ENCODE data around the gene ZNF804B.

ZNF804B gene

GRCh38 chr7:88759230-88760135 is at the start of gene ZNF804B:
ZNF804B (plus strand) TSS chr7:88759700; CDS start chr7:88759977, 277 bp downstream.
- Mint-ChIP-seq H3K4me3 (no peak within 1 kb of the TSS), H3K4me1 (ENCODE audit: low read depth) (no peaks in the 10 kb centered on the region), H3K27ac (no peak within 1 kb of the TSS), H3K36me3 (ENCODE audit: low read depth) (no peaks in the 10 kb centered on the region), H3K27me3 (ENCODE audit: low read depth) (peaks cover 49% of the 10 kb centered on the region), H3K9me3 (no peaks in the 10 kb centered on the region)
- no peak for DNase-seq (ENCODE audit: low spot score)

DNA sequence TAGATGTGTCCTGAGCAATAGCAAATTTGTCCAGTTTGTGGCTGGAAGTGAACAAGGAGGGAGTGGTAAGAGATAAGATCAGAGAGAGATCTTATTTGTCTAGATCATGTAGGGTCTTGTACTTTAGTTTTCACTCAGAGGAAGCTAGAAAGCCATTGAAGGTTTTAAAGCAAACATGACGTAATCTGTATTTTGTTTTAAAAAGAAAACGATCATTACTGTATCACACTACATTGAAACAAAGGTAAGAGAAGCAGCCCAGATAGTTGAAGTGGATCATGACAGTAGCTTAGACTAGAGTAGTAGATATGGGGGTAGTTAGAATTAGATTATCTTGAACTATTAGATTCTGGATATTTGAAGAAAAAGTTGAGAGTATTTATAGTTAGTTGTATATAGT is 23.6 kb upstream of the ZNF804B start:
- no peaks in the 10 kb centered on the region for H3K4me1 Mint-ChIP-seq (ENCODE audit: low read depth)
- H3K27me3 Mint-ChIP-seq (ENCODE audit: low read depth): no peaks in the 10 kb centered on the region

DNA sequence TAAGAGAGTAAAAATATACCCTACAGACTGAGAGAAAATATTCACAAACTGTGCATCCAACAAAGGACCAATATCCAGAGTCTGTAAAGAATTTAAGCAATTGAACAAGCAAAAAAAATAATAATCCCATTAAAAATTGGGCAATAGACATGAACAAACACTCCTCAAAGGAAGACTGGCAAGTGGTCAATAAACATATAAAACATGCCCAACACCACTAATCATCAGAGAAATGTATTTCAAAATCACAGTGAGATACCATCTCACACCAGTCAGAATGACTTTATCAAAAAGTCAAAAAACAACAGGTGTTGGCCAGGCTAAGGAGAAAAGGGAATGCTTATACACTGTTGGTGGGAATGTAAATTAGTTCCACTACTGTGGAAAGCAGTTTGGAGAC is 21.9 kb upstream of the ZNF804B start:
- H3K9me3 Mint-ChIP-seq: no peaks in the 10 kb centered on the region
- no peak overlapping the region for H3K4me3 Mint-ChIP-seq
- H3K4me1 Mint-ChIP-seq (ENCODE audit: low read depth): no peaks in the 10 kb centered on the region
- no peak for DNase-seq (ENCODE audit: low spot score)
- no peaks in the 10 kb centered on the region for H3K36me3 Mint-ChIP-seq (ENCODE audit: low read depth)
- no peak overlapping the region for H3K27ac Mint-ChIP-seq
- H3K27me3 Mint-ChIP-seq (ENCODE audit: low read depth): no peaks in the 10 kb centered on the region

More for the DNA sequence above, 23.6 kb upstream of the ZNF804B start:
- H3K4me3 Mint-ChIP-seq: no peak overlapping the region
- no peaks in the 10 kb centered on the region for H3K36me3 Mint-ChIP-seq (ENCODE audit: low read depth)
- H3K9me3 Mint-ChIP-seq: no peaks in the 10 kb centered on the region
- H3K27ac Mint-ChIP-seq: no peak overlapping the region
- DNase-seq (ENCODE audit: low spot score): no peak

DNA sequence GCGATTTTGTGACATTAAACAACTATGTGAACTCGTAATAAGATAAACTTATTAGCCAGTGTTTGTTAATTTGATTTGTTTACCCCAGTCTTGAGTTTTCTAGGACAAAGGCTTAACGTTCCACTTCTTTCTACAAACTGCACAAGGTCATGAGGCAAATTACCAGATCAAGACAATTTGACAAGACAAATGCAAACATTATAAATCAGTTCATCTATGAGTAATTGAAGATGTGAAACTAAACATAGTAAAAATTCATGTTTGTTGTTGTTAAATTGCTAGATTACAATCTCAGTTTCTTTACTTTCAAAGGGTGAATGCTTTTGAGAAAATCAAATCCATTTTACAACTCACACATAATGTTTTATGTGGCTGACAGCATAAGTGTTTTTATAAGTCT is 13.4 kb upstream of the ZNF804B start:
- no peak for DNase-seq (ENCODE audit: low spot score)
- Mint-ChIP-seq H3K9me3 (no peaks in the 10 kb centered on the region), H3K36me3 (ENCODE audit: low read depth) (no peaks in the 10 kb centered on the region), H3K27ac (no peak overlapping the region), H3K4me1 (ENCODE audit: low read depth) (no peaks in the 10 kb centered on the region), H3K27me3 (ENCODE audit: low read depth) (no peaks in the 10 kb centered on the region), H3K4me3 (no peak overlapping the region)

GRCh38 chr7:88756802-88757201 is 2.7 kb upstream of the ZNF804B start:
- no peak overlapping the region for H3K27ac Mint-ChIP-seq
- H3K4me3 Mint-ChIP-seq: no peak overlapping the region
- no peaks in the 10 kb centered on the region for H3K9me3 Mint-ChIP-seq
- H3K36me3 Mint-ChIP-seq (ENCODE audit: low read depth): no peaks in the 10 kb centered on the region
- H3K4me1 Mint-ChIP-seq (ENCODE audit: low read depth): no peaks in the 10 kb centered on the region
- no peak for DNase-seq (ENCODE audit: low spot score)
- peaks cover 45% of the 10 kb centered on the region for H3K27me3 Mint-ChIP-seq (ENCODE audit: low read depth)

GRCh38 chr7:88757371-88757770 is 2.1 kb upstream of the ZNF804B start:
- Mint-ChIP-seq H3K36me3 (ENCODE audit: low read depth) (no peaks in the 10 kb centered on the region), H3K27ac (no peak overlapping the region), H3K9me3 (no peaks in the 10 kb centered on the region), H3K4me3 (no peak overlapping the region), H3K27me3 (ENCODE audit: low read depth) (peaks cover 46% of the 10 kb centered on the region), H3K4me1 (ENCODE audit: low read depth) (no peaks in the 10 kb centered on the region)
- no peak for DNase-seq (ENCODE audit: low spot score)

- no peak for DNase-seq (ENCODE audit: low spot score)
- Mint-ChIP-seq H3K27ac (no peak overlapping the region), H3K4me3 (no peak overlapping the region), H3K36me3 (ENCODE audit: low read depth) (no peaks in the 10 kb centered on the region), H3K27me3 (ENCODE audit: low read depth) (peaks cover 49% of the 10 kb centered on the region), H3K4me1 (ENCODE audit: low read depth) (no peaks in the 10 kb centered on the region), H3K9me3 (no peaks in the 10 kb centered on the region)
Measured at GRCh38 chr7:88758381-88759229, 895 bp upstream of the ZNF804B start.

DNA sequence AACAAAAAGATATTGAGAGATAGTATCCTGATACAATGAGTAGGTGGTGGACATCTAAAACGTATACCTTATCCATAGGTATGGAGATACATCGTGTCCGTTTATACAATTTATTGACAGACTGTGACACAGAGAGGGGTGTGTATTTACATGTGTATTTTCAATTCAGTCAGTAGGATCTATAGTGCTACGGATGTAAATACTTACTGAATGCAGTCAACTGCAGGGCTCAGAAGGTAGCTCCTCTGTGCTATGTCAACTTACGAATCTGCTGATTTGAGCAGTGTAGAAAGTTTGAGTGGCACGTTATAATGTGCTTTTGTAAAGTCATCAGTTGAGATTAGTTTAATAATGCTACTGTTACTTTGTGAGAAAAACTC is 626 bp downstream of the ZNF804B start:
- no peak overlapping the region for H3K27ac Mint-ChIP-seq
- peaks cover 49% of the 10 kb centered on the region for H3K27me3 Mint-ChIP-seq (ENCODE audit: low read depth)
- DNase-seq (ENCODE audit: low spot score): no peak
- no peaks in the 10 kb centered on the region for H3K4me1 Mint-ChIP-seq (ENCODE audit: low read depth)
- H3K4me3 Mint-ChIP-seq: no peak overlapping the region
- no peaks in the 10 kb centered on the region for H3K9me3 Mint-ChIP-seq
- no peaks in the 10 kb centered on the region for H3K36me3 Mint-ChIP-seq (ENCODE audit: low read depth)

DNA sequence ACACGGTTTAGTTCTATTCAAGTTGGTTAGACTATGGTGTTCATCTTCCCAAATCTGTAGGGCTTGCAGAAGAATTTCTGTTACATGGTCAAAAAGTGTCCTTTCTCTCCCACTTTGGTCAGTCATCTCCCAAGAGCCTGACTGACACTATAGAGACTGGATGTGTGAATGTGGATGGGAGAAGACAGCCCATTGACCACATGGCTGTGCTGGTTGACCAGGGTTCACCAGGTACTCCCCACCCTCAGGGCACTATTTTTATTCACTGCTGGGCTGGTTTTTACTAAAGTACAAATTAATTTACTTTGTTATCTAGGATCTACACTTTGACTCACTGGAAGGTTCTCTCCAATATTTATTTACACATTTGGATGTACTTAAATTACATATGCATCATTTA is 2.3 kb downstream of the ZNF804B start:
- peaks cover 40% of the 10 kb centered on the region for H3K27me3 Mint-ChIP-seq (ENCODE audit: low read depth)
- H3K36me3 Mint-ChIP-seq (ENCODE audit: low read depth): no peaks in the 10 kb centered on the region

GRCh38 chr7:88771417-88771816 is 11.9 kb downstream of the ZNF804B start:
- Mint-ChIP-seq H3K4me3 (no peak overlapping the region), H3K27me3 (ENCODE audit: low read depth) (no peaks in the 10 kb centered on the region), H3K36me3 (ENCODE audit: low read depth) (no peaks in the 10 kb centered on the region), H3K27ac (no peak overlapping the region), H3K9me3 (no peaks in the 10 kb centered on the region), H3K4me1 (ENCODE audit: low read depth) (no peaks in the 10 kb centered on the region)
- DNase-seq (ENCODE audit: low spot score): no peak

More for the DNA sequence above, 2.3 kb downstream of the ZNF804B start:
- H3K27ac Mint-ChIP-seq: no peak overlapping the region
- no peak overlapping the region for H3K4me3 Mint-ChIP-seq
- DNase-seq (ENCODE audit: low spot score): no peak
- H3K4me1 Mint-ChIP-seq (ENCODE audit: low read depth): no peaks in the 10 kb centered on the region
- no peaks in the 10 kb centered on the region for H3K9me3 Mint-ChIP-seq

GRCh38 chr7:88772776-88773175 is 13.3 kb downstream of the ZNF804B start:
- Mint-ChIP-seq H3K36me3 (ENCODE audit: low read depth) (no peaks in the 10 kb centered on the region), H3K27me3 (ENCODE audit: low read depth) (no peaks in the 10 kb centered on the region), H3K9me3 (no peaks in the 10 kb centered on the region), H3K4me1 (ENCODE audit: low read depth) (no peaks in the 10 kb centered on the region), H3K4me3 (no peak overlapping the region), H3K27ac (no peak overlapping the region)
- no peak for DNase-seq (ENCODE audit: low spot score)

DNA sequence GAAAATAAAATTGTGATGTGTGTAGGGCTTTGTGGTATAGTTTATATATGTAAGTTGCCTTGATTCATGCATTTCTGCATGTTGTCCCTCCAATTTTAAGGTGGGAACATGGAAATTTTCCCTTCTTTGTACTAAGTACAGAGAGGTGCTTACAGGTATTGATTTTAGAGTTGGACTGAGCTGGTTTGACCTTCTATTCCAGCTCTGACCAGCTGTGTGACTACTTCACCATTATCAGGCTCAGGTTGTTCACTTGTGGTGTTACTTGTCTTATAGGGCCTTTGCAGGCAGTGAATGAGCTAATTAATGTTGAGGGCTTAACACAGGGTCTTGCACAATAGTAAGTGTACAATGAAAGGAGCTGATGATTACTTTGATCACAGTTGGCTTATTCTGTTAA is 16.3 kb downstream of the ZNF804B start:
- Mint-ChIP-seq H3K4me3 (no peak overlapping the region), H3K27ac (no peak overlapping the region), H3K36me3 (ENCODE audit: low read depth) (no peaks in the 10 kb centered on the region), H3K27me3 (ENCODE audit: low read depth) (no peaks in the 10 kb centered on the region), H3K9me3 (no peaks in the 10 kb centered on the region), H3K4me1 (ENCODE audit: low read depth) (no peaks in the 10 kb centered on the region)
- no peak for DNase-seq (ENCODE audit: low spot score)

- Mint-ChIP-seq H3K4me3 (no peak overlapping the region), H3K27ac (no peak overlapping the region), H3K27me3 (ENCODE audit: low read depth) (no peaks in the 10 kb centered on the region), H3K36me3 (ENCODE audit: low read depth) (no peaks in the 10 kb centered on the region), H3K4me1 (ENCODE audit: low read depth) (no peaks in the 10 kb centered on the region), H3K9me3 (no peaks in the 10 kb centered on the region)
- DNase-seq (ENCODE audit: low spot score): no peak
Measured at GRCh38 chr7:88787777-88788176, 28.3 kb downstream of the ZNF804B start.

GRCh38 chr7:88789480-88790064 is 30.1 kb downstream of the ZNF804B start:
- no peaks in the 10 kb centered on the region for H3K36me3 Mint-ChIP-seq (ENCODE audit: low read depth)
- no peaks in the 10 kb centered on the region for H3K27me3 Mint-ChIP-seq (ENCODE audit: low read depth)
- H3K27ac Mint-ChIP-seq: no peak overlapping the region
- no peaks in the 10 kb centered on the region for H3K4me1 Mint-ChIP-seq (ENCODE audit: low read depth)
- DNase-seq (ENCODE audit: low spot score): no peak
- H3K9me3 Mint-ChIP-seq: no peaks in the 10 kb centered on the region
- no peak overlapping the region for H3K4me3 Mint-ChIP-seq

Measured in T-helper 2 cell treated with Interferon-gamma antibody and Interleukin-4, amounts not matched to agents 5 μg/mL and 100 μg/mL, for 36 hours (primary cell).